SK-N-SH treated with all-trans-retinoic acid at 6 μM for 48 hours (cell line): ENCODE data around the gene CCDC183.
"Not testable (repeated sequence)": the region's sequence is repeated elsewhere in the genome, so short reads cannot be mapped to it uniquely, and the experiment has no call there.

Source experiments
- ATAC-seq: fragments of 200-7000 bp; cut with Tn5 transposase; 3 replicates; pipeline ENCODE4 v1.9.1; 2020; ENCODE audit warnings: mild to moderate bottlenecking, moderate library complexity
- ARNTL ChIP-seq: fragments of 450-650 bp; formaldehyde crosslinking; IDR thresholded peaks from 2 replicates; pipeline ENCODE4 v1.5.0; 2020; ENCODE audit warnings: low read depth, mild to moderate bottlenecking, moderate library complexity, borderline replicate concordance
- BACH2 ChIP-seq: fragments of 250-450 bp; sonication (Bioruptor Pico); IDR thresholded peaks from 2 replicates; pipeline ENCODE4 v1.9.0; 2021; ENCODE audit warnings: mild to moderate bottlenecking, borderline replicate concordance
- CREB5 ChIP-seq: fragments of 250-450 bp; sonication (Bioruptor Pico); IDR thresholded peaks from 2 replicates; pipeline ENCODE4 v1.5.1; 2020; ENCODE audit warnings: low read depth, mild to moderate bottlenecking, moderate library complexity
- CSDC2 ChIP-seq: fragments of 250-450 bp; sonication (Bioruptor Pico); IDR thresholded peaks from 2 replicates; pipeline ENCODE4 v1.5.0; 2020; ENCODE audit warnings: mild to moderate bottlenecking, moderate library complexity
- CSRNP3 ChIP-seq: fragments of 250-450 bp; sonication (Bioruptor Pico); IDR thresholded peaks from 2 replicates; pipeline ENCODE4 v1.5.1; 2021; ENCODE audit warnings: mild to moderate bottlenecking, moderate library complexity
- GLIS3 ChIP-seq: fragments of 250-450 bp; sonication (Bioruptor Pico); IDR thresholded peaks from 2 replicates; pipeline ENCODE4 v1.5.0; 2020; ENCODE audit warnings: mild to moderate bottlenecking, moderate library complexity
- ISL1 ChIP-seq: fragments of 250-450 bp; sonication (Bioruptor Pico); IDR thresholded peaks from 2 replicates; pipeline ENCODE4 v2.1.2; 2022; ENCODE audit warnings: mild to moderate bottlenecking, moderate library complexity
- OSR1 ChIP-seq: fragments of 250-450 bp; sonication (Bioruptor Pico); IDR thresholded peaks from 2 replicates; pipeline ENCODE4 v1.8.0; 2022; ENCODE audit warnings: moderate library complexity, mild to moderate bottlenecking, inconsistent platforms
- PATZ1 ChIP-seq: fragments of 250-450 bp; sonication (Bioruptor Pico); IDR thresholded peaks from 2 replicates; pipeline ENCODE4 v1.8.0; 2020; ENCODE audit warnings: mild to moderate bottlenecking, moderate library complexity, borderline replicate concordance
- POU6F1 ChIP-seq: fragments of 250-450 bp; sonication (Bioruptor Pico); IDR thresholded peaks from 2 replicates; pipeline ENCODE4 v1.8.0; 2021; ENCODE audit warnings: low read depth, mild to moderate bottlenecking, moderate library complexity, borderline replicate concordance
- PPARA ChIP-seq: fragments of 250-450 bp; sonication (Bioruptor Pico); IDR thresholded peaks from 2 replicates; pipeline ENCODE4 v1.5.0; 2020; ENCODE audit warnings: mild to moderate bottlenecking, borderline replicate concordance
- RARB ChIP-seq: fragments of 250-450 bp; sonication (Bioruptor Pico); IDR thresholded peaks from 2 replicates; pipeline ENCODE4 v1.8.0; 2021; ENCODE audit warnings: mild to moderate bottlenecking, moderate library complexity
- SNAI2 ChIP-seq: fragments of 250-450 bp; sonication (Bioruptor Pico); IDR thresholded peaks from 2 replicates; pipeline ENCODE4 v1.5.0; 2020; ENCODE audit warnings: mild to moderate bottlenecking, moderate library complexity
- TOX ChIP-seq: fragments of 250-450 bp; sonication (Bioruptor Pico); IDR thresholded peaks from 2 replicates; pipeline ENCODE4 v1.8.0; 2021; ENCODE audit warnings: mild to moderate bottlenecking, moderate library complexity, borderline replicate concordance
- TSHZ2 ChIP-seq: fragments of 250-450 bp; sonication (Bioruptor Pico); IDR thresholded peaks from 2 replicates; pipeline ENCODE4 v1.5.0; 2020; ENCODE audit warnings: mild to moderate bottlenecking, moderate library complexity
- ZC3H10 ChIP-seq: fragments of 250-450 bp; sonication (Bioruptor Pico); IDR thresholded peaks from 2 replicates; pipeline ENCODE4 v1.5.1; 2021; ENCODE audit warnings: mild to moderate bottlenecking, moderate library complexity
- ZFP3 ChIP-seq: fragments of 250-450 bp; sonication (Bioruptor Pico); IDR thresholded peaks from 2 replicates; pipeline ENCODE4 v1.5.0; 2020; ENCODE audit warnings: mild to moderate bottlenecking, moderate library complexity
- ZFP30 ChIP-seq: fragments of 450-650 bp; formaldehyde crosslinking; IDR thresholded peaks from 2 replicates; pipeline ENCODE4 v1.5.0; 2022; ENCODE audit warnings: mild to moderate bottlenecking, moderate library complexity
- ZNF565 ChIP-seq: fragments of 450-650 bp; formaldehyde crosslinking; conservative IDR thresholded peaks from 2 replicates; pipeline ENCODE4 v1.5.0; 2020; ENCODE audit warnings: low read depth, mild to moderate bottlenecking, moderate library complexity
- ZNF8 ChIP-seq: fragments of 450-650 bp; formaldehyde crosslinking; IDR thresholded peaks from 2 replicates; pipeline ENCODE4 v1.5.0; 2020; ENCODE audit warnings: mild to moderate bottlenecking, moderate library complexity

CCDC183 gene

GRCh38 chr9:136835932-136836904, 40.1 kb downstream of the CCDC183 start:
- no peak for TF ChIP-seq ARNTL (CRISPR knock-in tag)
- TF ChIP-seq TOX (CRISPR knock-in tag): no peak
- TF ChIP-seq ZC3H10 (CRISPR knock-in tag): no peak
- no peak for TF ChIP-seq SNAI2 (CRISPR knock-in tag)
- no peak for TF ChIP-seq OSR1 (CRISPR knock-in tag)
- no peak for TF ChIP-seq ZNF565
- no peak for TF ChIP-seq POU6F1
- TF ChIP-seq CREB5 (CRISPR knock-in tag): no peak
- no peak for TF ChIP-seq RARB (CRISPR knock-in tag)
- TF ChIP-seq ZNF8 (CRISPR knock-in tag): no peak
- no peak for TF ChIP-seq GLIS3 (CRISPR knock-in tag)
- no peak for TF ChIP-seq CSRNP3 (CRISPR knock-in tag)
- TF ChIP-seq ZFP30: no peak
- no peak for TF ChIP-seq PATZ1 (CRISPR knock-in tag)
- no peak for TF ChIP-seq PPARA
- no peak for TF ChIP-seq ISL1 (CRISPR knock-in tag)
- TF ChIP-seq CSDC2: no peak
- TF ChIP-seq BACH2: no peak
- no peak for TF ChIP-seq ZFP3
- TF ChIP-seq, all 23 proteins: peak for 0

GRCh38 chr9:136837146-136837855, 41.2 kb downstream of the CCDC183 start:
- no peak for ATAC-seq
- no peak for TF ChIP-seq OSR1 (CRISPR knock-in tag)
- no peak for TF ChIP-seq SNAI2 (CRISPR knock-in tag)
- no peak for TF ChIP-seq TSHZ2 (CRISPR knock-in tag)
- TF ChIP-seq, all 23 proteins: peak for 0

More at GRCh38 chr9:136835932-136836904, 40.1 kb downstream of the CCDC183 start:
- no peak for ATAC-seq

GRCh38 chr9:136837856-136838277, 41.7 kb downstream of the CCDC183 start:
- not testable (repeated sequence) for ATAC-seq
